IPS DF 6.9 (cell line): ENCODE data around the gene PGF.

Experiments
- DNase-seq: peaks from one replicate; pipeline ENCODE4 v3.0.0-alpha.2; 2013; ENCODE audit warnings: low read depth, low spot score
- H3K27ac ChIP-seq: one replicate; pipeline ENCODE4 v1.5.1; 2013; ENCODE audit warnings: low read length, control low read depth
- H3K27me3 ChIP-seq: 2 replicates; pipeline ENCODE4 v1.6.1; 2013; ENCODE audit warnings: mild to moderate bottlenecking, low read length; ENCODE audit not compliant: control insufficient read depth, insufficient read depth
- H3K36me3 ChIP-seq: 2 replicates; pipeline ENCODE4 v1.6.1; 2013; ENCODE audit warnings: low read length; ENCODE audit not compliant: control insufficient read depth, insufficient read depth
- H3K4me1 ChIP-seq: 2 replicates; pipeline ENCODE4 v1.6.1; 2013; ENCODE audit warnings: low read length; ENCODE audit not compliant: control insufficient read depth, insufficient read depth
- H3K4me3 ChIP-seq: 2 replicates; pipeline ENCODE4 v1.5.1; 2013; ENCODE audit warnings: mild to moderate bottlenecking, low read length
- H3K9me3 ChIP-seq: 2 replicates; pipeline ENCODE4 v1.6.1; 2013; ENCODE audit warnings: low read length, inconsistent platforms; ENCODE audit not compliant: control insufficient read depth, insufficient read depth
- WGBS: extraction: QIAGEN DNeasy Blood & Tissue Kit; methylation state at CpG from one replicate; pipeline ENCODE4 v1.1.7; 2013; ENCODE audit warnings: mixed read lengths, missing lambda C conversion rate; ENCODE audit not compliant: insufficient read length, insufficient coverage; 5-methylcytosine and 5-hydroxymethylcytosine counted together

PGF gene

DNA sequence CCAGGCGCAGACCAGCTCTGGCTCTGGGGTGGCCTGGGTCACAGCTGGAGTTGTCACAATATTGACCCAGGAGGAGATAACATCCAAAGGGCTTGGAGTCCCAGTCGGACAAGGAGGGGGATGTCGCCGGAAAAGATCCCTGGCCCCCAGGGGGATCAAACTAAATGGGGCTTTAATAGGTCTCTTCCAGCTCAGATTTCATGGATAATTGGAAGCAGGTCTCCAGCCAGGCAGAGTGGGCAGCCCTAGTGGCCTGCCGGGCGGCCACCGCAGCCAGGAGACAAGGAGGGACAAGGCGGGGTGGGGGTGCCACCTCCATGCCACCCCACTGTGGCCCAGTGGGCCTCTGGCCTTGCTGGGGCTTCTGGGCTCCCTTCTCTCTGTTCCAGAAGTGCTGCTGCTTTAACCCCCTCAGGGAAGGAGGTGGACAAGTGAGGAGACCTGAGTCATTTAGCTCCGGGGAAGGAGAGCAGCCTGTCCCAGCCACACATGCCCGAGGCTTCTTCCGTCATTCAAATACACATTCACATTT is 23.1 kb upstream of the PGF start:
- Histone ChIP-seq H3K27me3 (no peaks in the 10 kb centered on the region), H3K9me3 (no peaks in the 10 kb centered on the region), H3K36me3 (no peaks in the 10 kb centered on the region), H3K4me1 (peaks cover 20% of the 10 kb centered on the region), H3K27ac (no peak overlapping the region), H3K4me3 (no peak overlapping the region)
- no peak for DNase-seq
- WGBS, result no CpG with 5 or more reads among the region's 11 CpGs

DNA sequence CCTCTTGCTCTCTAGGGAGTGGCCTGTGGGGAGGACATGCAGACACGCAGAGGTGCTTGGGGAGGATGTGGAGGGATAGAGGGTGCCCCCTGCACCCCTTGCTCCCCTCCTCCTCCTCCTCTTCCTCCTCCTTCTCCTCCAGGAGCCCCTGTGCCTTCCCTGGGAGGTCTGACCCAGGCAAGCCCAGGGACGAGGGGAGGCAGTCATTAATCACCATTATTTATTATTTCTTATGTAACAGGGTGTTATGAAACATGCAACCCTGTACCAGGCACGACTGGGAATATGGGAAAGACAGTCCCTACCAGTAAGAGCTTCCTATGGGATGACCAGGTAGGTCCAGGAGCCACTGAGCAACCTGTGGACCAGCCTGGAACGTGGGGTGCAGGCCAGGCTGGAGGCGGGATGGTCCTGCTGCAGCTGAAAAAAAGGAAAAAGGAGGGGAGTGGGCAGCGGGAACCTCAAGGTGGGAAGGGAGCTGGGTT is 22.5 kb upstream of the PGF start:
- no peaks in the 10 kb centered on the region for H3K9me3 ChIP-seq
- no peak overlapping the region for H3K27ac ChIP-seq
- H3K27me3 ChIP-seq, result no peaks in the 10 kb centered on the region
- WGBS, result no CpG with 5 or more reads among the region's 6 CpGs
- H3K4me3 ChIP-seq, result no peak overlapping the region
- DNase-seq, result no peak
- H3K4me1 ChIP-seq, result peaks cover 22% of the 10 kb centered on the region
- H3K36me3 ChIP-seq, result no peaks in the 10 kb centered on the region

DNA sequence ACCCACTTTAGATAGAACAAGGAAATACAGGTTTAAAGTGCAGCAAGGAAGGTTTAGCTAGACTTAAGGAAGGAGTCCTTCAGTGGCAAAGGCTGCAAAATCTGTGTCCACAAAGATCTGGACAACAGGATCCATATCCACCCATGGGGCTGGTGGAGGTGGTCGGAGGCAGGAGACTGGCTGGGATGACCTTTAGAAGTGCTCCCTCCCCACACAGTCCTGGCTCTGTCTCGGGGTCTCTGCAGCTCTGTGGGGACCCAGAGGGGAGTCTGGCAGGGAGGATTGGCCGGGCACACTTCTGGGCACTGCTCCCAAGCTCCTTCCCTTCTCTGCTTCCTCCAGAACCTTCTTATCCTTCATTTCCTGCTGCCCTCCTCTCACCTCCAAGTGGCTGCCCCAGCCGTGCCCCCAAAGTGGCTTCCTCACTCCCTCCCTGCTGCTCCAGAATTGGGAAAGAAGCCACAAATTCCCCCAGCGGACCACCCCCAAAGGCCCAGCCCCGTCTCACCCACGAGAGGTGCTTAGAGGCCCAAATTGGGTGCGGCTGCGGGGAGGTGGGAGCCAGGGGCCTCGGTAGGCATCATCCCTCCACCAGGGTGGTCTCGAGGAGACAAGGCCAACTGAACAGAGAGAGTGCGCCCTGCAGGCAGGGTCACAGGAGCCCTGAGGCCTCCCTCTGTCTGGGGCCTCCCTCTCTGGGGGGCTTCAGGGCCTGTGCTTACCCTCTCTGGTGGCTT is 21.9 kb upstream of the PGF start:
- peaks cover 22% of the 10 kb centered on the region for H3K4me1 ChIP-seq
- no peaks in the 10 kb centered on the region for H3K9me3 ChIP-seq
- no peak overlapping the region for H3K4me3 ChIP-seq
- no CpG with 5 or more reads among the region's 12 CpGs for WGBS
- no peak for DNase-seq
- no peaks in the 10 kb centered on the region for H3K36me3 ChIP-seq
- H3K27me3 ChIP-seq, result no peaks in the 10 kb centered on the region
- no peak overlapping the region for H3K27ac ChIP-seq

DNA sequence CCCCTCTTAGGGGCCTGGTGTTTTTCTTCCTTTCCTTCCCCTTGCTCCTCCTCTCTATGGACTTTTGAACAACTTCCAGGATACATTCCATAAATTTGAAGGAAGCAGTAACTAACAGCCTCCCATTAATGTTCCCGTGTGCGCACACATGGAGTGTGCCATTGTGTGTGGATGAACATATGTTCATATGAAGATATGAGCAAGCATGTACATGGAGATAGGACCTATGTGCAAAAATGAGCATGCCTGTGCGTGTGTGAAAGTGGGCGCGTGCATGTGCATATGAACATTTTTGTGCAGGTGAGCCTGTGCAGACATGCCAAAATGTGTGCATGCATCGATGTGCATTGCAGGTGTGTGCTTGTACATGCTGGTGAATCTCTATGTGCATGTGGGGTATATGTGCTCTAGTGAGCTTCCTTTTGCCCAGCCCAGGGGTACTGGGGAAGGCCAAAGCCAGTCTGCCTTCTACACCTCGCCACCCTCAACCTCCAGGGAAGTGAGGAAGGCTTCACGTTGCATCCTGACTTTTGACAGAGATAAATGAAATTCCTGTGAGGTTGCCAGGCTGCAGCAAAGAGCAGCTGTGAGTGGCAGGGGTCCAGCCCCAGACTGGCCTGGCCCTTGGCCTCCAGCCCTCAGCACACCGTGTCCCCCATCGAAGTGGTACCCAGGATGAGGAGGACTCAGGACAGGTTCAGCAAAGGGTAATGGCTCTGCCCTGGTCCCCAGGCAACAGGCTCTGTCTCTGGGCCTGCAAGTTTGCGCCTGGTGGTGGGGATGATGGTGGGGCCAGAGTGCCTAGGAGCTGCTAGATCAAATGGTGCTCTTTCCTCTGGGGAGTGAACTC is 21.1 kb upstream of the PGF start:
- no peak overlapping the region for H3K27ac ChIP-seq
- H3K4me1 ChIP-seq, result peaks cover 22% of the 10 kb centered on the region
- no peaks in the 10 kb centered on the region for H3K27me3 ChIP-seq
- no peak overlapping the region for H3K4me3 ChIP-seq
- no peaks in the 10 kb centered on the region for H3K9me3 ChIP-seq
- no peaks in the 10 kb centered on the region for H3K36me3 ChIP-seq
- WGBS, result no CpG with 5 or more reads among the region's 11 CpGs
- no peak for DNase-seq

DNA sequence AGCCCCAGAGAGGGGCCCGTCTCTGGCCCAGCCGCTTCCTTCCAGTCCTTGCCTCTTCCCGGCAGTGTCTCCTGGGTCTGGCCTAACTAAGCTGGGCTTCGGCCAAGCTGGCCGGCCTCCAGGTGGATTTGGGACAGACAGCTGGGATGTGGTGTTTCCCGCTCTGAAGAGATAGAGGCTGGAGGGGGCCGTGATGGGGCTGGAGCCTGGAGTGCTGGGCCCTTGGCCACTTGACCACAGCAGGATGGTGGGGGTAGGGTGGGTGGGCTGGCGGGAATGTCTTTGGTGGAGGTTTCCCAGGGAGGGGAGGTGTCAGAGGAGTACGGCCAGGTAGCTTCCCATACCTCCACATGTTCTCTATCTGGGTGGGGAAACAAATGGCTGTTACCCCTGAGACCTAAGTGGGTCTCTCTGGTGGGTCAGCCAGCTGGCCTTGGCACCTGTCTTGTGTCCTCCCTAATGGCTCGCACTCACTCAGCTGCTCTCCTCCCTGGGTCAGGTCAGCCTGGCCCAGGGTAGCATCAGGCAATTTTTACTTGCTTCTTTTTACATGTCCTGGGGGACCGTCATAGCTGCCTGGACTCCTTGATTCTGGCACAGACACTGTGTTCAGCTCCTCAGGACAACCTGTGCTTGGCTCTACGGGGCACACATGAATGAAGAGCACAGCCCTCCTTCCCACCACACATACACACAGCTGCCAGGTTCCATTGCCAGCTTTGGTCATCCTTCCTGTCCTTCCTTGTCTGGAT is 19.8 kb upstream of the PGF start:
- Histone ChIP-seq H3K36me3 (no peaks in the 10 kb centered on the region), H3K27me3 (no peaks in the 10 kb centered on the region), H3K27ac (no peak overlapping the region), H3K4me1 (peaks cover 18% of the 10 kb centered on the region), H3K9me3 (no peaks in the 10 kb centered on the region), H3K4me3 (no peak overlapping the region)
- DNase-seq, result no peak
- WGBS, result no CpG with 5 or more reads among the region's 12 CpGs

DNA sequence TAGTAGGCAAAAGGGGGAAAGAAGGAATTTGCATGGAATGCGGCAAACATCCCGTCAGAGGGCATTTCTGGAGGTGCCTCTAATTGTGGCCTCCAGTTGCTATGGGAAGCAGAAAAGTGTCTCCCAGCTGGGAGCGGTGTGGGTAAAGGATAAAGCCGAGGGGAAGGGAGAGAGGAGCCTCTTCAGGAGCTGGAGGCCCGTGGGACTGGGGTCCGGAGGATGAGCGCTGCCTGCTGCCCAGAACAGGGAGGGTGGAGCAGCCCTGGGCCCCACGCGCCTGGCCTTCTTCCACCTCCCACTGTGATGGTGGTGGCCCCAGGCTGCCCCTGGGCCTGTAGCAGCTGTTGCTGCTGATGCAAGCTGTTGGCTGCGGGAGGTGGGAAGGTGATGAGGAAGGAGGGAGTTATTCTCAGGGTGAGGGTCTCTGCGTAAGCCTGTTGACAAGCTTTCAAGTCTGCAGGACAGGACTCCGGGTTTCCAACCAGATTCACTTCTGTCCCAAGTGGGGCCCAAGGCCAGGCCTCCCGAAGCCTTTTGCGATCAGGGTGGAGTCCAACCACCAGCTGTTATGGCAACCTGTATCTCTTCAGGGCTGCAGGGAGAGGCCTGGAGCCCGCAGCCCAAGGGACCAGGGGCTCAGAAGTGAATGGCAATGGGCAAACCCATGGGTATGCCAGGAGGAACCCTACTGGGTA is 19.1 kb upstream of the PGF start:
- Histone ChIP-seq H3K36me3 (no peaks in the 10 kb centered on the region), H3K4me3 (no peak overlapping the region), H3K4me1 (peaks cover 12% of the 10 kb centered on the region), H3K27me3 (no peaks in the 10 kb centered on the region), H3K27ac (no peak overlapping the region), H3K9me3 (no peaks in the 10 kb centered on the region)
- WGBS, result no CpG with 5 or more reads among the region's 15 CpGs
- DNase-seq, result no peak

DNA sequence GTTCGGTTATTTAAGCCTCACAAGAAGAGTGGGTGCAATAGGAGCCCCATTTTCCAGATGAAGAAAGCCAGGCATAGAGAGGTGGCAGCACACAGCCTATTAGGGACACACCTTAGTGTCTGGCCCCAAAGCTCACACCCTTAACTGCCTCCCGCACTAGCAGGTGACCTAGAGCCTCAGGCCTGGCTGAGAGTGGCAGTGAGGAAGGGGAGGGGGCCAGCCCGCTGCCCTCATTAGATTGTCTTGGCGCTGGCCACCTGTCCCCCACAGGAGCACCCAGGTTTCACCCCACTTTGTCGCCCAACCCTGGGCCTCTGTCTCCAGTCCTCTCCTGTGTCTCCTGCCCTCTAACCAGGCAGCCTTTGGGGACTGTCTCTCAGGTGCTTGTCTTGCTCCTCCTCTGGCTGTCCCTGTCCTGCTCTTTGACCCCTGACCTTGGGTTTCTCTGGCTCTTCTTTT is 18.5 kb upstream of the PGF start:
- Histone ChIP-seq H3K4me1 (peaks cover 10% of the 10 kb centered on the region; the same call in 1 of the 2 replicates), H3K27me3 (no peaks in the 10 kb centered on the region), H3K36me3 (no peaks in the 10 kb centered on the region), H3K27ac (no peak overlapping the region), H3K4me3 (no peak overlapping the region), H3K9me3 (no peaks in the 10 kb centered on the region)
- WGBS, result no CpG with 5 or more reads among the region's 5 CpGs
- no peak for DNase-seq

DNA sequence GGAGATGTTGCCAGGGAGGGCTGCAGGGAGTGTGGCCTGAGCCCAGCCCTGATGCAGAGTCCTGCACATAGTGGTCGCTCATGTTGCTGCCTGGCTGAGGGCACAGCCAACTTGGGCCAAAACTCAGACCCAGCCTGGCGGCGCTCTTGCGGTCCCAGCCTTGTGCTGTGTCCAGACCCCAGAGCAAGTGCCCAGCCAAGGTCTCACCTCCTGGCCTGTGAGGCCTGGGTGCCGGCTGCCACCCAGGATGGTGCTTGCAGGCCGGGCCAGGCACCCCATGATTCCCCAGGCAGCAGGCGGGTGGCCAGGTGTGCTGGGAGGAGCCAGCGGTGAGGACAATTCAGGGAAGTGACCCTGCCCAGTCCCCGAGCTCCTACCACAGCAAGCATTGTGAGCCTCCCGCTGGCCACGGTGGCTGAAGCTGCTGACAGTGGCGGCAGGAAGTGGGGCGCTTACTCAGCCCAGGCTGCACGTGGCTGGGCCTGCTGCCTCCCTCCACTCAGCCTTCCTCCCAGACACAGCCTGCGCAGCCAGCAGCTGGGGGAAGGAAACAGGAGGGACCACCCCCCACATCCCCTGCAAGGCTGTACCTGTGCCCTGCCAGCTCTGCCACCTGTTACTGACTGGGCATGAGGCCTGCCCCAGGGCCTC is 17.7 kb upstream of the PGF start:
- H3K9me3 ChIP-seq, result no peaks in the 10 kb centered on the region
- DNase-seq, result no peak
- H3K4me1 ChIP-seq, result peaks cover 6% of the 10 kb centered on the region; the same call in 1 of the 2 replicates
- no peak overlapping the region for H3K4me3 ChIP-seq
- WGBS, result no CpG with 5 or more reads among the region's 15 CpGs
- no peaks in the 10 kb centered on the region for H3K27me3 ChIP-seq
- H3K27ac ChIP-seq, result no peak overlapping the region
- H3K36me3 ChIP-seq, result no peaks in the 10 kb centered on the region

DNA sequence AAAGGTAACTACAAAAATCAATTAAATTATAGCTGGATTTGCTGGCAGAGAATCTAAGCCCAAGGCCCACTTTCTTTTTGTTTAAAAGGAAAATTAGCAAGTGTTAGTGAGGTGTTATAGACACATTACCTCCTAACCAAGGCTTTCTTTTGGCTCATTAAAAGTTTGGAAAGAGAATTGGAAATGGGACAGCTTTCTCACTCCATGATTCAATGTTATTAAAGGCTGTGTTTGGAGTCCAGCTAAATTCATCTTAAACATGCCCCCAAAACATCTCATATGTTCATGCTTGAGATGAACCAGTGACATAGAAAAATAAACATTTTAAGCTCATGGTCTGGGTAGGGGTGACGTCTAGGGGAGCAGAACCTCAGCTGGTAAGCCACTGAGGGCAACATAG is 13.4 kb upstream of the PGF start:
- H3K4me1 ChIP-seq, result peaks cover 2% of the 10 kb centered on the region; the same call in 1 of the 2 replicates
- no peaks in the 10 kb centered on the region for H3K36me3 ChIP-seq
- DNase-seq, result no peak
- H3K27me3 ChIP-seq, result no peaks in the 10 kb centered on the region
- no peaks in the 10 kb centered on the region for H3K9me3 ChIP-seq
- H3K4me3 ChIP-seq, result no peak overlapping the region
- H3K27ac ChIP-seq, result no peak overlapping the region
- no CpG with 5 or more reads among the region's 1 CpG for WGBS
